SK-N-SH (cell line): ENCODE results near the gene NBEAL2. TPM values are rescaled to one million over a fixed set of nuclear protein-coding genes. Genes with fewer than 3 reads are reported as not detected.

Source experiments
- CTCF ChIA-PET: fragments of 300-600, 350-600 bp; formaldehyde crosslinking; extraction: SDS; loops from one replicate; lab custom pipeline; 2021; lab: Yijun Ruan, JAX
- POLR2A ChIA-PET: fragments of 350-600 bp; sonication (Branson Sonifier 250); formaldehyde crosslinking; extraction: SDS; loops from one replicate; lab custom pipeline; 2020; ENCODE audit warnings: antibody characterized with exemption, inconsistent platforms; lab: Yijun Ruan, JAX
- DNase-seq: peaks from one replicate; pipeline ENCODE4 v3.0.0; 2012
- H2AFZ ChIP-seq: fragments of 200-600 bp; sonication (generic); 2 replicates; pipeline ENCODE4 v1.8.1; 2016; ENCODE audit warnings: antibody characterized with exemption, mild to moderate bottlenecking, low read depth
- H3F3A ChIP-seq: fragments of 200-600 bp; sonication (generic); replicated peaks from 2 replicates; pipeline ENCODE3; 2016; ENCODE audit warnings: antibody characterized with exemption, mild to moderate bottlenecking; ENCODE audit not compliant: insufficient read depth
- H3K27ac ChIP-seq, 2 experiments: fragments of 200-500 bp in 1 of 2; fragments of 200-600 bp in 1 of 2; sonication (Bioruptor generic) in 1 of 2; sonication (generic), shearing (Covaris generic) in 1 of 2; 2 replicates each; pipeline versions ENCODE4 v1.5.1 to v1.6.1; 2014 to 2016; ENCODE audit warnings: low read depth in 2 of 2, inconsistent platforms in 1 of 2, low read length in 1 of 2, mild to moderate bottlenecking in 1 of 2, mixed read lengths in 1 of 2
- H3K27me3 ChIP-seq: fragments of 200-600 bp; sonication (generic), shearing (Covaris generic); 2 replicates; pipeline ENCODE4 v1.6.1; 2016; ENCODE audit warnings: mixed run types; ENCODE audit not compliant: insufficient read depth
- H3K36me3 ChIP-seq, 2 experiments: fragments of 200-500 bp in 1 of 2; fragments of 200-600 bp in 1 of 2; sonication (Bioruptor generic) in 1 of 2; sonication (generic) in 1 of 2; replicated peaks in 1 of 2; 2 replicates each; pipeline versions ENCODE3 to v1.5.1; 2014 to 2016; ENCODE audit warnings: low read length in 1 of 2, mild to moderate bottlenecking in 1 of 2; ENCODE audit not compliant: insufficient read depth in 2 of 2, control insufficient read depth in 1 of 2
- H3K4me1 ChIP-seq, 2 experiments: fragments of 200-500 bp in 1 of 2; fragments of 200-600 bp in 1 of 2; sonication (Bioruptor generic) in 1 of 2; sonication (generic), shearing (Covaris generic) in 1 of 2; 2 replicates each; pipeline versions ENCODE4 v1.5.1 to v1.6.1; 2014 to 2016; ENCODE audit warnings: low read depth in 1 of 2, low read length in 1 of 2, mixed run types in 1 of 2; ENCODE audit not compliant: insufficient read depth in 2 of 2, control insufficient read depth in 1 of 2
- H3K4me2 ChIP-seq: fragments of 200-600 bp; sonication (generic), shearing (Covaris generic); 2 replicates; pipeline ENCODE4 v1.6.1; 2017; ENCODE audit warnings: mixed run types
- H3K4me3 ChIP-seq, 2 experiments: fragments of 200-500 bp in 1 of 2; fragments of 200-600 bp in 1 of 2; sonication (Bioruptor generic) in 1 of 2; sonication (generic), shearing (Covaris generic) in 1 of 2; 2 replicates each; pipeline versions ENCODE4 v1.5.1 to v1.8.1; 2014 to 2016; ENCODE audit warnings: low read depth in 2 of 2, inconsistent platforms in 1 of 2, low read length in 1 of 2, mild to moderate bottlenecking in 1 of 2, mixed read lengths in 1 of 2, moderate library complexity in 1 of 2
- H3K79me2 ChIP-seq: fragments of 200-600 bp; sonication (generic); 2 replicates; pipeline ENCODE4 v1.8.1; 2017; ENCODE audit warnings: mild to moderate bottlenecking; ENCODE audit not compliant: insufficient read depth
- H3K9ac ChIP-seq: fragments of 200-600 bp; sonication (generic); 2 replicates; pipeline ENCODE4 v1.6.1; 2017; ENCODE audit warnings: mixed run types
- H3K9me2 ChIP-seq: fragments of 200-600 bp; sonication (generic); 2 replicates; pipeline ENCODE4 v1.6.1; 2017; ENCODE audit warnings: mixed run types
- H3K9me3 ChIP-seq: fragments of 200-600 bp; sonication (generic); 2 replicates; pipeline ENCODE4 v1.6.1; 2017; ENCODE audit warnings: mixed run types, mild to moderate bottlenecking, moderate library complexity
- H4K20me1 ChIP-seq: fragments of 200-600 bp; sonication (generic); 2 replicates; pipeline ENCODE4 v1.6.1; 2017; ENCODE audit warnings: mild to moderate bottlenecking, mixed run types; ENCODE audit not compliant: insufficient read depth
- CHD2 ChIP-seq: fragments of 150-350 bp; IDR thresholded peaks from 2 replicates; pipeline ENCODE4 v1.6.1; 2018; ENCODE audit warnings: low read length; ENCODE audit not compliant: partially characterized antibody
- ELF1 ChIP-seq: IDR thresholded peaks from 2 replicates; pipeline ENCODE4 v1.4.0; 2012
- EZH2phosphoT487 ChIP-seq: fragments of 200-600 bp; sonication (generic); IDR thresholded peaks from 2 replicates; pipeline ENCODE4 v1.6.1; 2017; ENCODE audit warnings: low read depth, mixed run types, mild to moderate bottlenecking, antibody characterized with exemption, moderate library complexity, borderline replicate concordance
- FOSL2 ChIP-seq: IDR thresholded peaks from 2 replicates; pipeline ENCODE4 v1.4.0; 2012; ENCODE audit warnings: low read depth, mild to moderate bottlenecking, moderate library complexity, borderline replicate concordance
- FOXM1 ChIP-seq: IDR thresholded peaks from 2 replicates; pipeline ENCODE4 v1.4.0; 2012; ENCODE audit warnings: low read depth, mild to moderate bottlenecking
- GABPA ChIP-seq: IDR thresholded peaks from 2 replicates; pipeline ENCODE4 v1.4.0; 2012; ENCODE audit warnings: low read depth, mild to moderate bottlenecking
- MAX ChIP-seq: IDR thresholded peaks from 2 replicates; pipeline ENCODE4 v1.4.0; 2012; ENCODE audit warnings: low read depth
- MXI1 ChIP-seq: IDR thresholded peaks from 2 replicates; pipeline ENCODE4 v1.6.1; 2012; ENCODE audit warnings: mild to moderate bottlenecking, low read depth, low read length, improper control_type of control experiment
- PBX3 ChIP-seq: IDR thresholded peaks from 2 replicates; pipeline ENCODE4; 2012
- SIN3A ChIP-seq: IDR thresholded peaks from 2 replicates; pipeline ENCODE4 v1.6.1; 2012; ENCODE audit warnings: low read depth, mild to moderate bottlenecking, low read length, moderate library complexity, borderline replicate concordance
- SMC3 ChIP-seq: IDR thresholded peaks from 2 replicates; pipeline ENCODE4 v1.6.1; 2012; ENCODE audit warnings: low read depth, low read length, improper control_type of control experiment
- TCF12 ChIP-seq: IDR thresholded peaks from 2 replicates; pipeline ENCODE4 v1.4.0; 2012
- WGBS: methylation state at CpG from one replicate; pipeline ENCODE4 v1.1.6; 2017; ENCODE audit warnings: low lambda C conversion rate; 5-methylcytosine and 5-hydroxymethylcytosine counted together
- polyA plus RNA-seq, 3 experiments: library from polyadenylated mRNA; depleted of rRNA; stranded (reverse); fragments of >200 nt; gene quantifications; 2 replicates each; pipeline ENCODE4 v1.2.3, GENCODE V29; 2012

The NBEAL2 gene
- polyA plus RNA-seq, 1 of the 3 experiments (the other 2 are of a cell fraction): 20.3 TPM

DNA sequence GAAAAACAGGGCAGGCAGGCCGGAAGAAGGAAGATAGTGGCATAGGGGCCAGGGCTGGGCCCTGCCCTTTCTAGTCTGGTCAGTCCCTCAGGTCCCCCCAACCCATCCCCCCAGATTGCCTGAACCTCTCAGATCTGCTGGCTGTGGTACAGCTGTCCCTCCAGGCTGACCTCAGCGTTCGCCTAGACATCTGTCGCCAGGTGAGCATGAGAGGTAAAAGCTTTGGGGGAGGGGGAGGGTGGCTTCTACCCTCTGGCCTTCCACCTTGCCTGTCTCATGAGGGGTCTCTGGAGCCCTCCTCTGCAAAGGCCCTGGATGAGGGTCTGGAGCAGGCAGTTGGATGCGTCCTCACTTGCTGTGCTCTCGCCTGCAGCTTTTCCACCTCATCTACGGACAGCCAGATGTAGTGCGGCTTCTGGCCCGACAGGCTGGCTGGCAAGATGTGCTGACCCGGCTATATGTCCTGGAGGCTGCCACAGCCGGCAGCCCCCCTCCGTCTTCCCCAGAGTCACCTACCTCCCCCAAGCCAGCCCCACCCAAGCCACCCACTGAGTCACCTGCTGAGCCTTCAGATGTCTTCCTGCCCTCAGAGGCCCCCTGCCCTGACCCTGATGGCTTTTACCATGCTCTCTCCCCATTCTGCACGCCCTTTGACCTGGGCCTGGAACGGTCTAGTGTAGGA is 20.2 kb downstream of the NBEAL2 start:
- WGBS: 90% methylated on average over 3 of the region's 14 CpGs
- no peaks in the 10 kb centered on the region for H3K9me2 ChIP-seq
- H3K9ac ChIP-seq: no peak overlapping the region

DNA sequence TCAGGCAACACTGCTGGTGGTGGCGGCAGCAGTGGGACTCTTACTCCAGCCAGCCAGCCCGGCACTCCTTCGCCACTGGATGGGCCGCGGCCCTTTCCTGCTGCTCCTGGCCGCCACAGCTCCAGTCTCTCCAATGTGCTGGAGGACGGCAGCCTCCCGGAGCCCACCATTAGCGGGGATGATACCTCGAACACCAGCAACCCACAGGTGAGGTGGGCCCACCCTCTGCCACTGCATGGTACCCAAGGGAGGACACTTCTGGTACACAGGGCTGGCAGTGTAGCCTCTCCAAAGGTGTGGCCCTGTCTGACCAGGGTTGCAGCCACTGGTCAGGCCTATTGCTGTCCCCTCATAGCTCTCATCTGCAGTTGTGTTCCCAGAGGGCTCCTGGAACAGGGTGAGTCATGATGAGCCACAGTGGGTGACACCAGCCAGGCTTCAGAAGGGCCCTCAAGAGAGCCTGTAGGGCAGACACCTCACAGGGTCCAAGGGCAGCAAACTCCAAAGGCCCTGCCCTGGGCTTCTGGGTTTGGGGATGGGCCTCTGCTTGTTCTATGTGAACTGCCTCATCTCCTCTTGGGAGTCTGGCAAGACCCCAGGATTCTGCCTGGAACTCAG is 20.8 kb downstream of the NBEAL2 start:
- no peak overlapping the region for H3K4me2 ChIP-seq
- 97% methylated on average over 10 of the region's 10 CpGs for WGBS
- TF ChIP-seq ELF1 (no peak), SMC3 (no peak), FOSL2 (peak; percentile 27; the same call in 1 of the 2 replicates), SIN3A (no peak)
- no peak overlapping the region for H3K4me3 ChIP-seq
- H2AFZ ChIP-seq: no peak overlapping the region
- ChIA-PET POLR2A (interaction anchor here (0.6 kb wide), 1 partner anchor 80 kb away, joined by 3 read pairs; no protein-coding TSS in a partner anchor), CTCF (interaction anchor here (0.7 to 4.8 kb wide), 5 partner anchors 20 to 283 kb away, joined by 3 to 44 read pairs (median 12); partner anchors contain the start of gene NBEAL2)
- H3F3A ChIP-seq: no peaks in the 10 kb centered on the region
- H3K9me2 ChIP-seq: no peaks in the 10 kb centered on the region
- H3K9ac ChIP-seq: no peak overlapping the region
- H3K27me3 ChIP-seq: no peaks in the 10 kb centered on the region
- H3K9me3 ChIP-seq: no peaks in the 10 kb centered on the region
- peak; percentile 13 for DNase-seq
- no peaks in the 10 kb centered on the region for H3K79me2 ChIP-seq
- no peak overlapping the region for H3K27ac ChIP-seq
- H3K4me1 ChIP-seq: peaks cover 0 to 2% of the 10 kb centered on the region in 2 experiments; a peak in 1 of 4 replicates
- H3K36me3 ChIP-seq: peaks cover 0 to 7% of the 10 kb centered on the region in 2 experiments
- no peaks in the 10 kb centered on the region for H4K20me1 ChIP-seq

More for the DNA sequence above, 20.2 kb downstream of the NBEAL2 start:
- H3K36me3 ChIP-seq: peaks cover 0 to 7% of the 10 kb centered on the region in 2 experiments
- H3K27ac ChIP-seq: no peak overlapping the region
- DNase-seq: peak; percentile 27
- POLR2A ChIA-PET: no interaction called here
- no peak for TF ChIP-seq FOSL2
- H3K4me1 ChIP-seq: peaks cover 0 to 2% of the 10 kb centered on the region in 2 experiments; a peak in 1 of 4 replicates
- no peak overlapping the region for H3K4me3 ChIP-seq
- no peaks in the 10 kb centered on the region for H3K9me3 ChIP-seq
- H4K20me1 ChIP-seq: no peaks in the 10 kb centered on the region
- CTCF ChIA-PET: interaction anchor here (0.6 to 4.8 kb wide), 14 partner anchors 7 to 766 kb away, joined by 3 to 44 read pairs (median 4); partner anchors contain the start of gene NBEAL2
- H3K4me2 ChIP-seq: no peak overlapping the region
- no peaks in the 10 kb centered on the region for H3F3A ChIP-seq
- H2AFZ ChIP-seq: no peak overlapping the region
- no peaks in the 10 kb centered on the region for H3K27me3 ChIP-seq
- no peaks in the 10 kb centered on the region for H3K79me2 ChIP-seq

DNA sequence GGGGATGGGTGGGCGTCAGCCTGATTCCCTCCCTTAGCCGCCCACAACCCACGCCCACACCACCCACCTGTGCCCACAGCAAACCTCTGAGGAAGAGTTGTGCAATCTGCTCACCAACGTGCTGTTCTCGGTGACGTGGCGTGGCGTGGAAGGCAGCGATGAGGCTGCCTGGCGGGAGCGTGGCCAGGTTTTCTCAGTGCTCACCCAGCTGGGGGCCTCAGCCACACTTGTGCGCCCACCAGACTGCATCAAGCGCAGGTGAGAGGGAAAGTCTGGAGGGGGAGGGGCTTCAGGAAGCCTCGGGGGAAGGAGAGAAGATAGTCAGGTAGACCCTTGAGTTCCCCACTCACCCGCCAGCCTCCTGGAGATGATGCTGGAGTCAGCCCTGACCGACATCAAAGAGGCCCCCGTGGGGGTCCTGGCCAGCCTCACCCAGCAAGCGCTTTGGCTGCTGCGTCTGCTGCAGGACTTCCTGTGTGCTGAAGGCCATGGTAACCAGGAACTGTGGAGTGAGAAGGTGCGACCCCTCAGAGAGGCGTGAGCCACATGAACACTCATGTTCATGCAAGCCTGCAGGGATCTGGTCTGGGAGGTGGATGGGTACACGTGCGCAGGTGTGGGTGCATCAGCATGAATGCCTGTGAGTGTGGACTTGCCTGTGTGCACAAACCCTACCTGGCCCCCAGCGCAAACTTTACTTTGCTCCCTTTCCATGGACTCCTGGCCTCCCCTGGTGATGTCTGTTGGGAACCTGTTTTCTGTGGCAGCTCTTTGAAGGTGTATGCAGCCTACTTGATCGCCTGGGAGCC is 21.7 kb downstream of the NBEAL2 start:
- ChIA-PET POLR2A (interaction anchor here (0.6 kb wide), 1 partner anchor 81 kb away, joined by 3 read pairs; no protein-coding TSS in a partner anchor), CTCF (interaction anchor here (1.0 kb wide), 1 partner anchor 78 kb away, joined by 7 read pairs; no protein-coding TSS in a partner anchor)
- Histone ChIP-seq H3K27me3 (no peaks in the 10 kb centered on the region), H2AFZ (no peak overlapping the region), H3K36me3 (peaks cover 0 to 9% of the 10 kb centered on the region in 2 experiments), H3K4me3 (no peak overlapping the region), H3K27ac (no peak overlapping the region), H3K9me2 (no peaks in the 10 kb centered on the region), H3K9ac (no peak overlapping the region), H3K9me3 (no peaks in the 10 kb centered on the region), H3K79me2 (no peaks in the 10 kb centered on the region), H3K4me2 (no peak overlapping the region), H3K4me1 (peaks cover 0 to 2% of the 10 kb centered on the region in 2 experiments; a peak in 1 of 4 replicates), H3F3A (no peaks in the 10 kb centered on the region), H4K20me1 (no peaks in the 10 kb centered on the region)
- peak; percentile 15 for DNase-seq
- TF ChIP-seq EZH2phosphoT487: no peak
- TF ChIP-seq TCF12: no peak
- no peak for TF ChIP-seq MAX
- no peak for TF ChIP-seq MXI1
- no peak for TF ChIP-seq CHD2
- no peak for TF ChIP-seq FOXM1
- TF ChIP-seq GABPA: no peak
- no peak for TF ChIP-seq PBX3
- 91% methylated on average over 18 of the region's 25 CpGs for WGBS
